ENCODE results near the gene IL37. TPM values are rescaled to one million over a fixed set of nuclear protein-coding genes. Genes with fewer than 3 reads are reported as not detected.

Gene IL37, protein sequence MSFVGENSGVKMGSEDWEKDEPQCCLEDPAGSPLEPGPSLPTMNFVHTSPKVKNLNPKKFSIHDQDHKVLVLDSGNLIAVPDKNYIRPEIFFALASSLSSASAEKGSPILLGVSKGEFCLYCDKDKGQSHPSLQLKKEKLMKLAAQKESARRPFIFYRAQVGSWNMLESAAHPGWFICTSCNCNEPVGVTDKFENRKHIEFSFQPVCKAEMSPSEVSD
- polyA plus RNA-seq (2011; rRNA removed) (not detected in 2 replicates), polyA plus RNA-seq (2017; fragmentation: RNase III; extraction: RNeasy Plus Mini Kit Qiagen cat#74134 plus additional on column Dnase treatment) (not detected in 3 replicates), polyA minus RNA-seq (2011; rRNA and poly(A)+ RNA removed) (not detected in 2 replicates)
- polyA plus RNA-seq (2012; cell fraction: cytosol; rRNA removed), result not detected in 2 replicates
- polyA plus RNA-seq (2012; cell fraction: nucleus; rRNA removed), result 0.38 TPM in 1 of 2 replicates, not detected in the other

DNA sequence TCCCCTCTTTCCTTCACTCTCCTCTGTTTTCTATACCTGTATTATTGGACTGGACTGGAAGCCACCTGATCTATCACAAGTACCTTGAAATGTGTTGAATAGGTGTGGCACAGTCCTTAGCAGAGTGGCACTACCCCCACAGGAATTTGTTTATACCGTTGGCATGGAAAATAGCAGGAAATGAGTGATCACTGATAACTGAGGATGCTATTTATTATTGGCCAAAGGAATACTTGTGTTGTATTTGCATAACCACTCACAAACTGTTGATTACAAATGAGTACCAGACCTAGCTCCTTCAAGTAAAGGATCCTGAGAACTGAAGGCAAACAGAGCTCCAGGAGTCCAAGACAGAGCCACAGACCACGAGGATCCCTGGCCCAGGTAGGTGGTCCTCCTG, at the start of gene IL37:
Gene IL37, plus strand, starts transcription at position 301 of the 400 bp plus-strand sequence. CDS start 1,848 bp downstream, outside the sequence.
- FAIRE-seq (no peak), ATAC-seq (no peak), DNase-seq (ENCODE audit: low read depth in 1 of 2, low spot score in 1 of 2) (no peak)
- no peaks in the 10 kb centered on the region for H3K9me3 ChIP-seq
- CTCF ChIA-PET, result interaction anchor here (1.6 kb wide), 1 partner anchor 25 kb away, joined by 4 read pairs; no protein-coding TSS in a partner anchor
- no peaks in the 10 kb centered on the region for H3K4me1 ChIP-seq
- no peak for TF ChIP-seq HDAC2 (IDR thresholded peaks at IDR 0.05)
- TF ChIP-seq, protein P1, sequence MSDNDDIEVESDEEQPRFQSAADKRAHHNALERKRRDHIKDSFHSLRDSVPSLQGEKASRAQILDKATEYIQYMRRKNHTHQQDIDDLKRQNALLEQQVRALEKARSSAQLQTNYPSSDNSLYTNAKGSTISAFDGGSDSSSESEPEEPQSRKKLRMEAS (IDR thresholded peaks at IDR 0.05), result no peak
- TF ChIP-seq CEBPB (IDR thresholded peaks at IDR 0.05), result no peak
- TF ChIP-seq FOXS1 (CRISPR knock-in tag; IDR thresholded peaks at IDR 0.05), result no peak
- no peak for TF ChIP-seq EP300 (IDR thresholded peaks at IDR 0.05)
- no peak for TF ChIP-seq SMC3 (IDR thresholded peaks at IDR 0.05)
- no peak for TF ChIP-seq RCOR1 (IDR thresholded peaks at IDR 0.05; ENCODE audit: low read depth, low read length)
- no peak for TF ChIP-seq ESRRA (IDR thresholded peaks at IDR 0.05; ENCODE audit: borderline replicate concordance, low read length)
- H3K4me2 ChIP-seq, result no peak within 1 kb of the TSS
- no peak within 1 kb of the TSS for H3K27ac ChIP-seq
- 0% methylated on average over 2 of the region's 2 CpGs for WGBS (ENCODE audit: missing lambda C conversion rate)
- POLR2A ChIA-PET, result no interaction called here
- H3K4me3 ChIP-seq, result no peak within 1 kb of the TSS

DNA sequence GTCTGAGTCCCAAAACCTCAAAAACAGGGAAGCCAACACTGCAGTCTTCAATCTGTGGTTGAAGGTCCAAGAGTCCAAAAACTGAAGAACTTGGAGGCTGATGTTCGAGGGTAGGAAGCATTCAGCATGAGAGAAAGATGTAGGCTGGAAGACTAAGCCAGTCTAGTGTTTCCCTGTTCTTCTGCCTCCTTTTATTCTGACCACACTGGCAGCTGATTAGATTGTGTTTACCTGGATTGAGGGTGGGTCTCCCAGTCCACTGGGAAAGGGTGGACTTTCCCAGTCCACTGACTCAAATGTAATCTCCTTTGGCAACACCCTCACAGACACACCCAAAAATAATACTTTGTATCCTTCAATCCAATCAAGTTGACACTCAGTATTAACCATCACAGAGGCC, 46.9 kb upstream of the IL37 start:
- ChIA-PET CTCF (no interaction called here), POLR2A (no interaction called here)
- Histone ChIP-seq H3K27ac (no peak overlapping the region), H3K4me1 (peaks cover 5% of the 10 kb centered on the region), H3K9me3 (peaks cover 15% of the 10 kb centered on the region), H3K4me3 (no peak overlapping the region), H3K4me2 (no peak overlapping the region)
- FAIRE-seq (no peak), ATAC-seq (no peak), DNase-seq (ENCODE audit: low read depth in 1 of 2, low spot score in 1 of 2) (no peak)
- WGBS (ENCODE audit: missing lambda C conversion rate), result 30% methylated on average over 1 of the region's 1 CpG
- TF ChIP-seq, protein P2, sequence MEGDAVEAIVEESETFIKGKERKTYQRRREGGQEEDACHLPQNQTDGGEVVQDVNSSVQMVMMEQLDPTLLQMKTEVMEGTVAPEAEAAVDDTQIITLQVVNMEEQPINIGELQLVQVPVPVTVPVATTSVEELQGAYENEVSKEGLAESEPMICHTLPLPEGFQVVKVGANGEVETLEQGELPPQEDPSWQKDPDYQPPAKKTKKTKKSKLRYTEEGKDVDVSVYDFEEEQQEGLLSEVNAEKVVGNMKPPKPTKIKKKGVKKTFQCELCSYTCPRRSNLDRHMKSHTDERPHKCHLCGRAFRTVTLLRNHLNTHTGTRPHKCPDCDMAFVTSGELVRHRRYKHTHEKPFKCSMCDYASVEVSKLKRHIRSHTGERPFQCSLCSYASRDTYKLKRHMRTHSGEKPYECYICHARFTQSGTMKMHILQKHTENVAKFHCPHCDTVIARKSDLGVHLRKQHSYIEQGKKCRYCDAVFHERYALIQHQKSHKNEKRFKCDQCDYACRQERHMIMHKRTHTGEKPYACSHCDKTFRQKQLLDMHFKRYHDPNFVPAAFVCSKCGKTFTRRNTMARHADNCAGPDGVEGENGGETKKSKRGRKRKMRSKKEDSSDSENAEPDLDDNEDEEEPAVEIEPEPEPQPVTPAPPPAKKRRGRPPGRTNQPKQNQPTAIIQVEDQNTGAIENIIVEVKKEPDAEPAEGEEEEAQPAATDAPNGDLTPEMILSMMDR (IDR thresholded peaks at IDR 0.05), result no peak

DNA sequence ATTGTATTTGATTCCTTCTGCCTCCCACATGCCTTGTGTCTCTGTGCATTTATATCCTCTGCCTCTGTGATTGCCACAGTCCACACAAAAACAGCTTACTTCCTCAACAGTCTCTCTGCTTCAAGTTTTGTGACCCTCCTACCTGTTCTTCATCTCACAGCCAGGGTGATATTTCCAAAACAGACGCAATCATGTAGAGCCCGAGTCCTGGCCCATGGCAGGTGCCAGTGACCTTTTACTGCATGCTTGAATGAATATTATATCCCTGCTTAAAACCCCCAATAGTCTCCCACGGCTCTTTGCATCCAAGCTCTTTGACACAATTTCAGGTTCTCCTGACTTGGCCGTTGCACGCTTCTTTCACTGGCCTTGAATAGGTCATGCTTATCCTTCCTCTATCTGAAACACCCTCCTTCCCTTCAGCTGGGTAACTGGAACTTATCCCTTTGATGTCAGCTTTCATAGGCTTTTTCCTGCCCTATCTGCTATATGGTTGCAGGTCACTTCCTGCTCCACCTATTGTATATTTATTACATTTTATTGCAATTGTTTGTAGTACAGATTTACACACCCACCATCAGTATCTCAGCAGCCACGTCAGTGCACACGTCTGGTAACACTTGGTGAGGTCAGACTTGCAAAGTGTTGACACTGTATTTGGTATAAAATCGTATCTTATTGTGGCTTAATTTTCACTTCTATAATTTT, 44.7 kb upstream of the IL37 start:
- no peak for TF ChIP-seq MAZ (IDR thresholded peaks at IDR 0.05; ENCODE audit: borderline replicate concordance, low read depth, low read length)
- TF ChIP-seq, protein P3, sequence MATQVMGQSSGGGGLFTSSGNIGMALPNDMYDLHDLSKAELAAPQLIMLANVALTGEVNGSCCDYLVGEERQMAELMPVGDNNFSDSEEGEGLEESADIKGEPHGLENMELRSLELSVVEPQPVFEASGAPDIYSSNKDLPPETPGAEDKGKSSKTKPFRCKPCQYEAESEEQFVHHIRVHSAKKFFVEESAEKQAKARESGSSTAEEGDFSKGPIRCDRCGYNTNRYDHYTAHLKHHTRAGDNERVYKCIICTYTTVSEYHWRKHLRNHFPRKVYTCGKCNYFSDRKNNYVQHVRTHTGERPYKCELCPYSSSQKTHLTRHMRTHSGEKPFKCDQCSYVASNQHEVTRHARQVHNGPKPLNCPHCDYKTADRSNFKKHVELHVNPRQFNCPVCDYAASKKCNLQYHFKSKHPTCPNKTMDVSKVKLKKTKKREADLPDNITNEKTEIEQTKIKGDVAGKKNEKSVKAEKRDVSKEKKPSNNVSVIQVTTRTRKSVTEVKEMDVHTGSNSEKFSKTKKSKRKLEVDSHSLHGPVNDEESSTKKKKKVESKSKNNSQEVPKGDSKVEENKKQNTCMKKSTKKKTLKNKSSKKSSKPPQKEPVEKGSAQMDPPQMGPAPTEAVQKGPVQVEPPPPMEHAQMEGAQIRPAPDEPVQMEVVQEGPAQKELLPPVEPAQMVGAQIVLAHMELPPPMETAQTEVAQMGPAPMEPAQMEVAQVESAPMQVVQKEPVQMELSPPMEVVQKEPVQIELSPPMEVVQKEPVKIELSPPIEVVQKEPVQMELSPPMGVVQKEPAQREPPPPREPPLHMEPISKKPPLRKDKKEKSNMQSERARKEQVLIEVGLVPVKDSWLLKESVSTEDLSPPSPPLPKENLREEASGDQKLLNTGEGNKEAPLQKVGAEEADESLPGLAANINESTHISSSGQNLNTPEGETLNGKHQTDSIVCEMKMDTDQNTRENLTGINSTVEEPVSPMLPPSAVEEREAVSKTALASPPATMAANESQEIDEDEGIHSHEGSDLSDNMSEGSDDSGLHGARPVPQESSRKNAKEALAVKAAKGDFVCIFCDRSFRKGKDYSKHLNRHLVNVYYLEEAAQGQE (IDR thresholded peaks at IDR 0.05), result no peak
- no peak for TF ChIP-seq ZSCAN20 (CRISPR knock-in tag; IDR thresholded peaks at IDR 0.05)
- TF ChIP-seq FOSB (CRISPR knock-in tag; IDR thresholded peaks at IDR 0.05), result no peak
- TF ChIP-seq NPAS2 (CRISPR knock-in tag; IDR thresholded peaks at IDR 0.05; ENCODE audit: borderline replicate concordance), result no peak
- no peak for TF ChIP-seq HOXB5 (CRISPR knock-in tag; IDR thresholded peaks at IDR 0.05)
- TF ChIP-seq RARB (CRISPR knock-in tag; IDR thresholded peaks at IDR 0.05), result no peak
- no peak for TF ChIP-seq POLR2A (IDR thresholded peaks at IDR 0.05; ENCODE audit: low read length)
- TF ChIP-seq GATA3 (IDR thresholded peaks at IDR 0.05; ENCODE audit: borderline replicate concordance), result no peak
- TF ChIP-seq BHLHE40 (IDR thresholded peaks at IDR 0.05; ENCODE audit: low read depth, low read length), result no peak
- no peak for TF ChIP-seq EHF (CRISPR knock-in tag; IDR thresholded peaks at IDR 0.05)
- TF ChIP-seq ZFP36 (IDR thresholded peaks at IDR 0.05; ENCODE audit: borderline replicate concordance, partially characterized antibody), result no peak
- TF ChIP-seq SMC3 (IDR thresholded peaks at IDR 0.05), result no peak
- TF ChIP-seq, protein P4, sequence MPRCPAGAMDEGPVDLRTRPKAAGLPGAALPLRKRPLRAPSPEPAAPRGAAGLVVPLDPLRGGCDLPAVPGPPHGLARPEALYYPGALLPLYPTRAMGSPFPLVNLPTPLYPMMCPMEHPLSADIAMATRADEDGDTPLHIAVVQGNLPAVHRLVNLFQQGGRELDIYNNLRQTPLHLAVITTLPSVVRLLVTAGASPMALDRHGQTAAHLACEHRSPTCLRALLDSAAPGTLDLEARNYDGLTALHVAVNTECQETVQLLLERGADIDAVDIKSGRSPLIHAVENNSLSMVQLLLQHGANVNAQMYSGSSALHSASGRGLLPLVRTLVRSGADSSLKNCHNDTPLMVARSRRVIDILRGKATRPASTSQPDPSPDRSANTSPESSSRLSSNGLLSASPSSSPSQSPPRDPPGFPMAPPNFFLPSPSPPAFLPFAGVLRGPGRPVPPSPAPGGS (IDR thresholded peaks at IDR 0.05), result no peak
- TF ChIP-seq, protein P5, sequence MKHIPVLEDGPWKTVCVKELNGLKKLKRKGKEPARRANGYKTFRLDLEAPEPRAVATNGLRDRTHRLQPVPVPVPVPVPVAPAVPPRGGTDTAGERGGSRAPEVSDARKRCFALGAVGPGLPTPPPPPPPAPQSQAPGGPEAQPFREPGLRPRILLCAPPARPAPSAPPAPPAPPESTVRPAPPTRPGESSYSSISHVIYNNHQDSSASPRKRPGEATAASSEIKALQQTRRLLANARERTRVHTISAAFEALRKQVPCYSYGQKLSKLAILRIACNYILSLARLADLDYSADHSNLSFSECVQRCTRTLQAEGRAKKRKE (CRISPR knock-in tag; IDR thresholded peaks at IDR 0.05; ENCODE audit: low read depth), result no peak
- H3K4me1 ChIP-seq, result peaks cover 19% of the 10 kb centered on the region
- no peak for DNase-seq (ENCODE audit: low read depth in 1 of 2, low spot score in 1 of 2)
- CTCF ChIA-PET, result interaction anchor here (1.3 kb wide), 1 partner anchor 19 kb away, joined by 3 read pairs; no protein-coding TSS in a partner anchor
- ATAC-seq, result no peak
- FAIRE-seq, result no peak
- POLR2A ChIA-PET, result no interaction called here
- peaks cover 8% of the 10 kb centered on the region; the same call in 2 of the 3 replicates for H3K9me3 ChIP-seq
- H3K27ac ChIP-seq, result no peak overlapping the region
- WGBS (ENCODE audit: missing lambda C conversion rate), result 69% methylated on average over 8 of the region's 8 CpGs
- H3K4me2 ChIP-seq, result no peak overlapping the region
- H3K4me3 ChIP-seq, result no peak overlapping the region
